HG03159 (cell line): ENCODE measurements around the gene IFNG.

Source experiments
- ATAC-seq: cut with Tn5 transposase; IDR thresholded peaks from one replicate; pipeline ENCODE4 v1.9.1; 2021; ENCODE audit warnings: mild to moderate bottlenecking, moderate library complexity; ENCODE audit not compliant: unreplicated experiment

The IFNG gene

GRCh38 chr12:68118096-68118755 is 41.3 kb downstream of the IFNG start:
- ATAC-seq = no peak

- ATAC-seq = no peak
These were observed 41.9 kb downstream of the IFNG start for GRCh38 chr12:68117661-68118060.

GRCh38 chr12:68115281-68115680 is 44.3 kb downstream of the IFNG start:
- ATAC-seq = no peak

DNA sequence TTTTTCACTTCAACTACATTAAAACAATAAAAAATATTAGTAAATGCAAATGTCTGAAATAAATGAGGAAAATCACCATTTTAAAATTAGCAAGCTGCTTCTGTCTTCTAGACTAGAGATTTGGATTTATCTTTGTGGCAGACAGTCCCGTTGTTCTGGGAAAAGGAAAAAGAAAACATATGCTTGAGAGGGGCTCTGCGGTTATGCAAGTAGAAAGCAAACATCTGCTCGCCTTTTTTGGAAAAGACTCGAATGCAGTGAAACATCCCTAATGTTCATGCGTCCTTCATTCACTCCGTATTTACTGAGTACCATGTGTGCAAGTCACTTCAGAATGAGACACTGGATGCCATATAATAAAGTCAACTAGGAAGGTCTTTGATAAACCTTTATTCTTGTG is 44.9 kb downstream of the IFNG start:
- ATAC-seq = no peak

DNA sequence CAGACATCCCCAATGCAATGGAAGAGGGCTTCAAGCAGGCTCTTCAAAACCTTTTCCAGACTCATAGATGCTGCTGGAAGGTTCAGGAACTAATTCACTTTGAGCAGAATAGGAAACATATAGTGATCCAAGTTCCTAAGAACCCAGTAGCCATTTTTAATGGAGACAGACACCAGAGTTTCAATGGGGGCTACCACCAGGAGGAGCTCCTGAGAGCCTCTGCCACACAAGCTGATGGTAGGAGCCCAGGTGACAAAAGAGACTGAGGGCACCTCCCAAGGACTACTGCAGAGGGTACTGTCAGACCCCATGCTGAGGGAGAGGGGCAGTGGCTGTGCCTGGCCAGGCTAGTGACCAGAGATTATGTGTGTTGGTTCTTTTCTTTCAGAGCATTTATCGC is 45.9 kb downstream of the IFNG start:
- ATAC-seq = no peak

- no peak for ATAC-seq
These were observed 47.5 kb downstream of the IFNG start for GRCh38 chr12:68111995-68112394.

GRCh38 chr12:68109444-68110217 is 49.9 kb downstream of the IFNG start:
- ATAC-seq = no peak

DNA sequence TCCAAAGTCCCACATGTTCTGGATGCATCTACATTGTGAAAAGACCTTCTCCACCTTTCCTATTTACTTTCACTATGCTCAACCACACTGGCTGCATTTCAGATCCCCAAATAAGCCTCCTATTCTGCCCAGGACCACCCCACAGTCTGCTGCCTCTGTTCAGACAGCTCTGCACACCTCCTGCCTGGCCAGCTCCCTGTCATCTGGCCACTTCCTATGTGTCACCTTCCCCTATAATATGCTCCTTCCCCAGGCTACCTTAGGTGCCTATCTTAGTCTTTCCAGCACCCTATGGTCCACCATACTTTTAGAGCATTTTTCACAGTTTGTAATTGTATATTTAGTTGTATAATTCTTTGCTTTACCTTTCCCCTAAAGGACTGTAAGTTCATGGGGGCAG is 50.5 kb downstream of the IFNG start:
- ATAC-seq = no peak

- ATAC-seq = no peak
These were observed 52.9 kb downstream of the IFNG start for GRCh38 chr12:68106660-68107059.

- ATAC-seq = no peak
These were observed 53.4 kb downstream of the IFNG start for GRCh38 chr12:68106160-68106559.
